GM06990 (cell line): ENCODE results near the gene SARM1.

Source experiments
- DNase-seq: peaks from one replicate; pipeline ENCODE4 v3.0.0-alpha.2; 2011; ENCODE audit not compliant: insufficient read length; ENCODE audit errors: extremely low read depth
- H3K27me3 ChIP-seq: replicated peaks from 2 replicates; pipeline ENCODE4 v1.6.0; 2011; ENCODE audit warnings: low read length; ENCODE audit not compliant: control insufficient read depth, insufficient read depth
- H3K36me3 ChIP-seq: 2 replicates; pipeline ENCODE4 v1.5.1; 2011; ENCODE audit warnings: low read length; ENCODE audit not compliant: control insufficient read depth, insufficient read depth
- H3K4me3 ChIP-seq: replicated peaks from 2 replicates; pipeline ENCODE4 v1.5.1; 2011; ENCODE audit warnings: low read depth, mild to moderate bottlenecking, control low read depth, low read length
- CTCF ChIP-seq: IDR thresholded peaks from 2 replicates; pipeline ENCODE4 v1.5.1; 2011; ENCODE audit warnings: low read length, control low read depth, mild to moderate bottlenecking, inconsistent platforms; ENCODE audit not compliant: insufficient read depth, poor library complexity, severe bottlenecking

The SARM1 gene

DNA sequence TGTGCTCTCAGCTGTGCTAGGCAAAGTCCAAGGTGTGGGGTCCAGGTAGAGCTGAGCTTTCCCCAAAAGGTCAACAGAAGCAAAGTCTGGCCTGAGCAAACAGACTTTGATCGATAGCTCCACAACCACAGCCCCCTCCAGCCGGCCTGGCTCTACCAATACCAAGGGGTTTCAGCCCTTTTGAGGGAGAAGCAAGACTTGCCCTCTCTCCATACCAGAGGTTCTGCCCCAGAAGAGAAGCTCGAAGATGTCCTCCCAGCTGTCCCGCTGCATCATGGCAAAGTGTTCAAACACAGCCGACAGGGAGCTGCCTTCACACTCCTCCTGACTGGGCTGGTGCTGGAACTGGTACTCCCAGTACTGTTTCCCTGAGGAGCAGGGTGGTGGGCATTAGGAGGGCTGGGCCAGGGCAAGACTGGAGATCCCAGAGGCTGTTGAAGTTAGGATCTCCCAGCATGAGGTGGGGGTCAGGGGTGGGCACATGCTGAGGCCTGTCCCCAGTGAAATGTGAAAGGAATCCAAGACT is 3.1 kb upstream of the SARM1 start:
- H3K4me3 ChIP-seq, result no peak overlapping the region
- no peaks in the 10 kb centered on the region for H3K27me3 ChIP-seq
- H3K36me3 ChIP-seq, result peaks cover 3% of the 10 kb centered on the region
- TF ChIP-seq CTCF, result no peak
- no peak for DNase-seq

DNA sequence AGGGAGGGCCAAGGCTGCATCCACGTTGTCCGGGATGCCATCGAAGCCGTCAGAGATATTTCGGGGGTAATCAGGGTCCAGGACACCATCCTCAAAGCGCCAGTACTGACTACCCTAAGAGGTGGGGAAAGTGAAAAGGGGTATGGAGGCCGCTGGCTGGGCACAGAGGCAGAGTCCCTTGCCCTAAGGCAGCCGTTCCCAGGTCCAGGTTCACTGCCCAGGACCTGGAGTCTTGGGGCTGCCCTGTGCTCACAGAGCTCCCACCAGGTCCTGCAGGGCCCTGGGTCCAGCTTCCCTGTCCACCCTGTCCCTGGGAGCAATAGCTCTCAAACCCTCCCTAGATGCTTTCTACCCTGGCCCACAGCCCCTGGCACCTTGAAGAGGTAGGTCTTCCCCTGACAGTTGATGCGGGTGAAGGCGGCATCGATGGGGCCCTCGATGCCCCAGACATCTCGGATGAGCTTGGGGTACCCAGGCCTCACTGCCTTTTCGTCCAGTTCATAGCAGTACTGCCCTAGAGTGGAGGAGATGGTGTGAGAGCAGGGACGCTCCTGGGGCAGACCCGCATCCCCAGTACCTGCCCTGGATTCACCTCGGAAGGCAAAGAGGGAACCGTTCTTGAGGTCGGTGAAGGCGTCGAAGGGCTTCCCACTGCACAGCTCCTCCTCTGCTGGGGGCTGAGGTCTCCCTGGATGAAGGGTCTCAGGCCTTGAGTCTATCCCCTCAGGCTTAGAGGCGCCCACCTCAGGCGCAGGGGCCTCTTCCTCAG is 2.4 kb upstream of the SARM1 start:
- H3K36me3 ChIP-seq, result no peaks in the 10 kb centered on the region; the same call in 1 of the 2 replicates
- no peak for TF ChIP-seq CTCF
- H3K4me3 ChIP-seq, result no peak overlapping the region
- no peak for DNase-seq
- no peaks in the 10 kb centered on the region for H3K27me3 ChIP-seq

DNA sequence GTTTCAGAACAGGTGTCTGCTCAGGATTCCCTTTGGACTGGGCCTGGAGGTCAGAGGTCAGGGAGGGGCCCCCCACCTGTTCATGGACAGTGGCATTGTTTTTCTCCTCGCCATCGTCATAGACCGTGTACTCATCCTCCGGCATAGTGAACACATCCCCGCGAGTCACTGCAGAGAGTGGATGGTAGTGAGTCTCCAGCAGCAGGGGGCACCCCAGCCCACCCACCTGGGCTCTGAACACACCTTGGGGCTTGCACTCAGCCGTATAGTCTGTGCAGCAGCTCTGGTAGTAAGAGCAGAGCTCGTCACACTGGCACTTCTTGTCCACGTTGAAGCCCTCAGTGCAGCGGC is 1.8 kb upstream of the SARM1 start:
- no peak for DNase-seq
- H3K27me3 ChIP-seq, result no peaks in the 10 kb centered on the region
- no peak overlapping the region for H3K4me3 ChIP-seq
- TF ChIP-seq CTCF, result no peak
- H3K36me3 ChIP-seq, result no peaks in the 10 kb centered on the region; the same call in 1 of the 2 replicates

- H3K4me3 ChIP-seq, result peak within 1 kb of the TSS; percentile 86
Observed at GRCh38 chr17:28370035-28370743, 1.3 kb upstream of the SARM1 start, which contains the start of gene VTN. VTN (minus strand) TSS chr17:28370307; CDS start chr17:28370203, 104 bp downstream.

GRCh38 chr17:28370744-28371103 is 770 bp upstream of the SARM1 start:
- DNase-seq, result no peak
- TF ChIP-seq CTCF, result no peak

More at GRCh38 chr17:28370035-28370743, 1.3 kb upstream of the SARM1 start, which contains the start of gene VTN:
- Histone ChIP-seq H3K36me3 (no peaks in the 10 kb centered on the region), H3K27me3 (no peaks in the 10 kb centered on the region)
- no peak for TF ChIP-seq CTCF
- no peak for DNase-seq

More at GRCh38 chr17:28370744-28371103, 770 bp upstream of the SARM1 start:
- no peaks in the 10 kb centered on the region for H3K36me3 ChIP-seq
- H3K27me3 ChIP-seq, result no peaks in the 10 kb centered on the region
- H3K4me3 ChIP-seq, result no peak overlapping the region; the same call in 1 of the 2 replicates
